ENCODE data around the gene FGD2.

Gene FGD2

GRCh38 chr6:36964349-36964748 is 41.1 kb upstream of the FGD2 start:
- no peaks in the 10 kb centered on the region for H3K9me3 ChIP-seq (ENCODE audit: control insufficient read depth, insufficient read depth, low read depth, low read length)
- H3K4me1 ChIP-seq (ENCODE audit: control insufficient read depth, insufficient read depth, low read length), result peaks cover 13% of the 10 kb centered on the region; the same call in 1 of the 2 replicates
- no peak overlapping the region for H3K27ac ChIP-seq (ENCODE audit: low read depth, low read length)
- H3K36me3 ChIP-seq (ENCODE audit: control insufficient read depth, insufficient read depth, low read length), result peaks cover 24% of the 10 kb centered on the region
- H3K9ac ChIP-seq (ENCODE audit: low read length), result no peak overlapping the region
- no peak overlapping the region for H3K4me3 ChIP-seq (ENCODE audit: low read depth, low read length)
- H3K27me3 ChIP-seq (ENCODE audit: control insufficient read depth, insufficient read depth, low read length), result no peaks in the 10 kb centered on the region

DNA sequence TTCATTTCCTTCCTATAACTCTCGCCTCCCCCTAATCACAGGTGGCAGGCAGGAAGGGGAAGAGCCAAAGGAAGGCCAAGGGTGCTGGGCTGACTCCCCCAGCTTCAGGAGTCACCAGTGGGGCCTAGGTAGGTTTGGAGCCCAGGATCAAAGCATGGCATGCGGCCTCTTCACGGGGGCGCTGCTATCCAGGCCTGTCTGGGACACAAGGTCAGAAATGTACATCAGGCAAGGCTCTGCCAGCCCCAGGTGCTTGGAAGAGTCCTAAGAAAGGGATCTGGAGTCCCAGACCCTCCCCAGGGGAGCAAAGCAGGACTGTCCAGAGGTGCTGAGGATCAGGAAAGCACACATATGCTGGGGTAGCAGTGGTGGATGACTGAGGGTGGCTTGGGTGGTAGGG is 40.5 kb upstream of the FGD2 start:
- Histone ChIP-seq H3K36me3 (ENCODE audit: control insufficient read depth, insufficient read depth, low read length) (peaks cover 29% of the 10 kb centered on the region), H3K27me3 (ENCODE audit: control insufficient read depth, insufficient read depth, low read length) (no peaks in the 10 kb centered on the region), H3K4me3 (ENCODE audit: low read depth, low read length) (no peak overlapping the region), H3K9ac (ENCODE audit: low read length) (no peak overlapping the region), H3K4me1 (ENCODE audit: control insufficient read depth, insufficient read depth, low read length) (peaks cover 13% of the 10 kb centered on the region; the same call in 1 of the 2 replicates), H3K9me3 (ENCODE audit: control insufficient read depth, insufficient read depth, low read depth, low read length) (no peaks in the 10 kb centered on the region), H3K27ac (ENCODE audit: low read depth, low read length) (no peak overlapping the region)

GRCh38 chr6:36967301-36967700 is 38.2 kb upstream of the FGD2 start:
- no peaks in the 10 kb centered on the region for H3K27me3 ChIP-seq (ENCODE audit: control insufficient read depth, insufficient read depth, low read length)
- H3K36me3 ChIP-seq (ENCODE audit: control insufficient read depth, insufficient read depth, low read length), result peaks cover 53% of the 10 kb centered on the region
- H3K4me1 ChIP-seq (ENCODE audit: control insufficient read depth, insufficient read depth, low read length), result peaks cover 9% of the 10 kb centered on the region; the same call in 1 of the 2 replicates
- no peak overlapping the region for H3K27ac ChIP-seq (ENCODE audit: low read depth, low read length)
- H3K4me3 ChIP-seq (ENCODE audit: low read depth, low read length), result no peak overlapping the region
- H3K9me3 ChIP-seq (ENCODE audit: control insufficient read depth, insufficient read depth, low read depth, low read length), result no peaks in the 10 kb centered on the region
- no peak overlapping the region for H3K9ac ChIP-seq (ENCODE audit: low read length)

DNA sequence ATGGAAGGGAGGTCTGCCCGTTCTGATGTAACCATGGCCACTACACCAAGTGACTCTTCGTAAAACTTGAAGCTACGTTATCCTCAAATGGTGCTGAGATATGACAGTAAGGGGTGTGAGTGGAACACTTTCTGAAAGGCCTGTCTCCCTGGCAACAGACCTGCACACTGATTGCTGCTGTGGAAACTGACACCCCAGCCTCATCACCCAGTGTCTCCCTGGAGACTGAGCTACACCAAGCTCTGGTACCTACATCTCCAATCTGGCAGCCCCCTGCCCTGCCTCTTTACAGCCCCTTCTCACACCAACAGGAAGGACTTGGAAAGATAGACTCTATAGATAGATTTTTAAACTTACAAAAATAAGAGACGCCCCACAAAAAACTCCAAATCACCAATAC is 37.7 kb upstream of the FGD2 start:
- peaks cover 9% of the 10 kb centered on the region; the same call in 1 of the 2 replicates for H3K4me1 ChIP-seq (ENCODE audit: control insufficient read depth, insufficient read depth, low read length)
- H3K9ac ChIP-seq (ENCODE audit: low read length), result no peak overlapping the region
- no peaks in the 10 kb centered on the region for H3K27me3 ChIP-seq (ENCODE audit: control insufficient read depth, insufficient read depth, low read length)
- H3K9me3 ChIP-seq (ENCODE audit: control insufficient read depth, insufficient read depth, low read depth, low read length), result no peaks in the 10 kb centered on the region
- no peak overlapping the region for H3K27ac ChIP-seq (ENCODE audit: low read depth, low read length)
- H3K4me3 ChIP-seq (ENCODE audit: low read depth, low read length), result no peak overlapping the region
- H3K36me3 ChIP-seq (ENCODE audit: control insufficient read depth, insufficient read depth, low read length), result peaks cover 58% of the 10 kb centered on the region

GRCh38 chr6:36968266-36968977 is 37.0 kb upstream of the FGD2 start:
- Histone ChIP-seq H3K27me3 (ENCODE audit: control insufficient read depth, insufficient read depth, low read length) (no peaks in the 10 kb centered on the region), H3K4me3 (ENCODE audit: low read depth, low read length) (no peak overlapping the region), H3K27ac (ENCODE audit: low read depth, low read length) (no peak overlapping the region), H3K9ac (ENCODE audit: low read length) (no peak overlapping the region), H3K4me1 (ENCODE audit: control insufficient read depth, insufficient read depth, low read length) (peaks cover 5% of the 10 kb centered on the region; the same call in 1 of the 2 replicates), H3K36me3 (ENCODE audit: control insufficient read depth, insufficient read depth, low read length) (peaks cover 64% of the 10 kb centered on the region), H3K9me3 (ENCODE audit: control insufficient read depth, insufficient read depth, low read depth, low read length) (no peaks in the 10 kb centered on the region)

DNA sequence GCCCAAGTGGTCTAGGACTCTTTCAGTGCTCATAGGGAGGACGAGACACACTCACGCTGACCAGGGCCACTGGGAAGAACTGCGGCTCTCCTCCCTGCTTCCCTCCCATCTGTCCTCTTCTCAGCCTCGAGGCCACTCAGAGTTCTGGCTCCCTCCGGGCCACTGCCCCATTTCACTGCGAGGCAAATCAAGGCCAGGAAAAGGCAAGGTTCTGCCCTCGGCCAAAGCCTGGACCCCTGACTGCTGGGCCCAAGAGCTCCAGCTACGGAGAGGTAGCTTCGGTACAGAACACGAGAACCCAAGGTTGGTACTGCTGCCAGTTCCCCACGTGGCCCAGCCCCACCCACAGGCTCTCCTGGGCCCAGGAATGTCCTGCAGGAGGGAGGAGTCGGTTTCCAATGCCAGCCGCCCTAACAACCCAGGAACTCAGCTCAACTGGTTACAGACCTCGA is 36.2 kb upstream of the FGD2 start:
- Histone ChIP-seq H3K4me1 (ENCODE audit: control insufficient read depth, insufficient read depth, low read length) (no peaks in the 10 kb centered on the region), H3K9me3 (ENCODE audit: control insufficient read depth, insufficient read depth, low read depth, low read length) (no peaks in the 10 kb centered on the region), H3K4me3 (ENCODE audit: low read depth, low read length) (no peak overlapping the region), H3K36me3 (ENCODE audit: control insufficient read depth, insufficient read depth, low read length) (peaks cover 73% of the 10 kb centered on the region), H3K27me3 (ENCODE audit: control insufficient read depth, insufficient read depth, low read length) (no peaks in the 10 kb centered on the region), H3K9ac (ENCODE audit: low read length) (no peak overlapping the region), H3K27ac (ENCODE audit: low read depth, low read length) (no peak overlapping the region)

DNA sequence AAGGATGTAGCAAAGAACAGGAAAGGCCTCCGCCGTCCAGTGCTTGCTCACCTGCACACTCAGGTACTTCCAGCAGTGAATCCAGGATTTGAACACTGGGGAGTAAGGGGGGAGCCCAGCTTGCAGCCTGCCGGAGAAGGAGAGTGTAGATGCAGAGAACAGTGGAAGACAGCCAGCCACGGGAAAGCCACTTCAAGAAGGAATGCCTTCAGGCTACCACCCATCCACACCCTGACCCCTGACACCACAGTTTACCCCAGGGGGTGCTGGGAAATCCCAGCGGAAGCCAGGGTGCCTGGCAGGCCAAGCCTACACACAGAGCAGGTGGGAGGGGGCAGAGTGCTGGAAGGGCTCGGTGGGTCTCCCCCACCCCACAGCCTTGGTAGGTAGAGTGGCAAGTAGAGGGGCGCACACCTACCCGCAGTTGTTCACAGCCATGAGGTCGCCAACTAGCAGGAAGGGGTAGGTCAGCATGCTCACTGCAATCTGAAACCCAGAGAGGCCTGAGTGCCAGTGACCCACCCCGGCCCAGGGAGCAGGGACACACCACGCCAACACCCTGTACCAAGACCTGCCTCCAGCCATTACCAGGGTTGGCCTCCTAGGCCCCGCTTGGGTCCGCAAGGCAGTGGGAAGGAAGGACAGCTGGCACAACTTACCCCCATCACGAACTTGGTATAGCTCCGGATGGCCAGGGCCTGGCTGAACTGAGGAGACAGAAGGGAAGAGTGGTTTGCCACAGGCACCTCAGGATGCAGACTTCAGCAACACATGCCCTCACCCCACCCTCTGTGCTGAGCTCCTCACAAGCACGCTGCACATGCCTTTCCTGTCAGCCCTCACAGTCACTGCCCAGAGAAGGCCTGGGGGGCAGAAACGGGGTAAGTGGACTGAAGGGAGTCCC is 35.2 kb upstream of the FGD2 start:
- Histone ChIP-seq H3K9ac (ENCODE audit: low read length) (peak overlapping the region; percentile 4), H3K36me3 (ENCODE audit: control insufficient read depth, insufficient read depth, low read length) (peaks cover 82% of the 10 kb centered on the region), H3K27me3 (ENCODE audit: control insufficient read depth, insufficient read depth, low read length) (no peaks in the 10 kb centered on the region), H3K27ac (ENCODE audit: low read depth, low read length) (0 out of 2 replicates have a peak overlapping the region, but pooled peaks have one; percentile 45), H3K4me1 (ENCODE audit: control insufficient read depth, insufficient read depth, low read length) (no peaks in the 10 kb centered on the region), H3K4me3 (ENCODE audit: low read depth, low read length) (no peak overlapping the region), H3K9me3 (ENCODE audit: control insufficient read depth, insufficient read depth, low read depth, low read length) (no peaks in the 10 kb centered on the region)

DNA sequence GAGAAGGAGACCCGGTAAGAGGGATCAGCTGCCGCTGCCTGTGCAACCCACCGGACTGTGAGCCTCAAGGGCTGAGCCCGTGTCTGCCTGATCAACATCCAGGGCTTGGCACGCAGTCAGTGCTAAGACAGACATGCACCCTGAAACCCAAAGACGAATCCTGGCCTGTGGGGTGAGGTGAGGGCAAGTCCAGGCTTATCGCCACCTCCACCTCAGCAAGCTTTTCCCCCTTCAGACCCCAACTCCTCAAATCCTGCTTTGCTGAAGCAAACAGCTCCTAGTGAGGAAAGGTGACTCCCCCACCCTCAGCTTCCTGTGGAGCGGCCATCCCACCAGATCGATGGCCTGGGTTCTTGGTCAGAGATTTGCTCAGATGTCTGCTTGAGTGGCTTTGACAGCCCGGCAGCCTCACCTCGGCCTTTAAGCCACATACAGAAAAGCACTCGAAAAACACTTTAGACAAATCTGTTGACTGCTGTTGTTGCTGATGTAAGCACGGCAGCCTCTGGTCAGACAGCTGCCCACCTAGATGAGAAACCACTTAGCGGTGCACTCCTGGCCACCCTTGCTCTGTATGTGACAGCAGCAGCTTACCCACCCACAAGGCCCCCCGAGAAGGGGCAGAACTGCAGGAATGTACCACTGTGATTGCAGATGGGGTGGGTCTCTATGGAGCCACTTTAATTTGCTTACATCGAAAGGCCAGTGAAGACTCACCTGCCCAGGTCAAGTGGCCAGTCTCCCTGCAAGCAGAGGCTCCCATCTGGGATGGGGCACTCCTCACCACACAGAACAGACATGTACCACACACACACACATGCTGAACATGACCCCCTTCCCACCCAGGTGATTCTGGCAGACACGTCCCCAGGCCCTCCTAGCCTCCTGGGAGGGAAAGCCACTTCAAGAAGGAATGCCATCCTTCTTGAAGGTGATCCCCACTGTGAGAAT is 34.3 kb upstream of the FGD2 start:
- H3K27me3 ChIP-seq (ENCODE audit: control insufficient read depth, insufficient read depth, low read length), result no peaks in the 10 kb centered on the region
- H3K4me3 ChIP-seq (ENCODE audit: low read depth, low read length), result no peak overlapping the region
- H3K27ac ChIP-seq (ENCODE audit: low read depth, low read length), result 0 out of 2 replicates have a peak overlapping the region, but pooled peaks have one; percentile 45
- H3K4me1 ChIP-seq (ENCODE audit: control insufficient read depth, insufficient read depth, low read length), result no peaks in the 10 kb centered on the region
- H3K9ac ChIP-seq (ENCODE audit: low read length), result no peak overlapping the region
- no peaks in the 10 kb centered on the region for H3K9me3 ChIP-seq (ENCODE audit: control insufficient read depth, insufficient read depth, low read depth, low read length)
- H3K36me3 ChIP-seq (ENCODE audit: control insufficient read depth, insufficient read depth, low read length), result peaks cover 92% of the 10 kb centered on the region

DNA sequence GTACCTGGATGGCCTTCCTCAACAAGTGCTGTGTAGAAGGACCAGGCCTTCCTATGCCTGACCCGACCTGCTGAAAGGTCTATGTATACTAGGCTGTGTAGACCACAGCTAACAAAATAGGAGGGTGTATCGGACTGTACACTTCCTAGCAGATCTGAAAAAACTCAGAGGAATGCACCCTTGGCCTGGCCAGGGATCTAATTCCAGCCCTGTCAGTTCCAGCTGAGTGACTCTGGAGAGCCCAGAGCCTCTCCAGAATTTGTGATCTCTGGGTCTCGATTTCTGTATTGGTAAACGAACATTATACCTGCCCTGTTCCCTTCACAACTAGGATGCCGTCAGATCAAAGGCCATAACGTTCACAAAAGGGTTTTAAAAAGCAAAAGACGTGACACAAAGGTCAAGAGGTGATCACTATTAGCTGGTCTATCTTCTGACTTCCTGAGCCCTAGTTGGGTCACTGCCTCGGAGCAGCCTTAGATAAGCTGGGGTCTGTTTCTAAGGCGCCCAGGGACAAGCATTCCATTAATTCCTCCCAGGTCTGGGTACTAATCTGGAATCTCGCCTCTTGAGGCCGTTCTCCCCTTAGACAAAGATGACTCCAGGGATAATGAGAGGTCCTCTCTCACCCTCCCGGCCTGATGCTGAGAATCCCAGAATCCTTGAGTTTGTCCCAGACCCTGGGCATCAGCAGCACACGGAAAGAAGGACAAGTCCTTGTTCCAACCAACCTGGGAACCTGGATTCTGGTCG is 33.4 kb upstream of the FGD2 start:
- Histone ChIP-seq H3K27ac (ENCODE audit: low read depth, low read length) (no peak overlapping the region), H3K36me3 (ENCODE audit: control insufficient read depth, insufficient read depth, low read length) (peaks cover 100% of the 10 kb centered on the region), H3K27me3 (ENCODE audit: control insufficient read depth, insufficient read depth, low read length) (no peaks in the 10 kb centered on the region), H3K9ac (ENCODE audit: low read length) (no peak overlapping the region), H3K9me3 (ENCODE audit: control insufficient read depth, insufficient read depth, low read depth, low read length) (no peaks in the 10 kb centered on the region), H3K4me3 (ENCODE audit: low read depth, low read length) (no peak overlapping the region), H3K4me1 (ENCODE audit: control insufficient read depth, insufficient read depth, low read length) (no peaks in the 10 kb centered on the region)

DNA sequence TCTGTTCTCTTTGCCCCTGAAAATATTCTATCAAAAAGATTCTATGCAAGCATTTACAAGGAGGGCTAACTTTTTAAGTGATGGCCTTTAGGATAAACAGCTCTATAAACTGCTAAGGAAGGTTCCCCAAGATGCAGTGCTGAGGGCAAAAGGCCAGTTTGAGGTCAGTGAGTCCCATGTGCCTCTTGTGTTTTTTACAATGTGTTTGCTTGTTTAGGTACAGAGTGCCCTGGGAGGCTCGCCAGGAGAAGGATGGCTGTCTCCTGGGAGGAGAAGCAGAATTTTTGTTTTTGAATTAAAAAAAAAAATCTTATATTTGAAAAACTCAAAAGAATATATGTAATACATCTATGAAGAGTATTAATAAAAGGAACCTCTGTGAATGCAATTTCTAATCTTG is 32.3 kb upstream of the FGD2 start:
- Histone ChIP-seq H3K4me3 (ENCODE audit: low read depth, low read length) (no peak overlapping the region), H3K9ac (ENCODE audit: low read length) (no peak overlapping the region), H3K9me3 (ENCODE audit: control insufficient read depth, insufficient read depth, low read depth, low read length) (no peaks in the 10 kb centered on the region), H3K36me3 (ENCODE audit: control insufficient read depth, insufficient read depth, low read length) (peaks cover 100% of the 10 kb centered on the region), H3K27ac (ENCODE audit: low read depth, low read length) (no peak overlapping the region), H3K4me1 (ENCODE audit: control insufficient read depth, insufficient read depth, low read length) (no peaks in the 10 kb centered on the region), H3K27me3 (ENCODE audit: control insufficient read depth, insufficient read depth, low read length) (no peaks in the 10 kb centered on the region)

Data from HUES6 (cell line).